Stimulated activated CD4-positive, alpha-beta T cell treated with anti-CD3 and anti-CD28 coated beads, Interleukin-2, amount 100 ng/mL, for 4 hours (primary cell): ENCODE results near the gene NPIPA1.
A peak's percentile ranks its signal among the peaks of the same experiment; 100 is the strongest.
"Not testable (repeated sequence)": the region's sequence is repeated elsewhere in the genome, so short reads cannot be mapped to it uniquely, and the experiment has no call there.

Experiments used
- DNase-seq: peaks from one replicate; pipeline ENCODE4 v3.0.0-alpha.2; 2020; ENCODE audit warnings: low read depth

The NPIPA1 gene

DNA sequence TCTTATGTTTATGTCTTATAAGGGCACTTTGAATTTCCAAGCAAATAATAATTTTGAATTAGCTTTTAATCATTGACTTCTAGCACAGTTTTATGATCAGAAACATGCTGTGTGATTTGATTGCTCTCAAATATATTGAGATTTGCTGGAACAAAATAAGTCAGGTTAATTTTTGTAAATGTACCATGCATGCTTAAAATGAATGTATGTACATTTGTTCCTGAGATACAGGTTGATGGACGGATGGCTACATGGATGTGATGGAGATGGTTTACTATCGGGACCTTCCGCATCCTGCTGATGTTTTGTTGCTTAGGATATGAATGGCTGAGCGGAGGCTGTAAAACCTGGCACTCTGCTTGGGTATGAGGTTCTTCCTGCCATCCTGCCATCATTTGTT, at the start of gene NPIPA1:
TSS of gene NPIPA1 (plus strand) at position 301 of the 400 bp plus-strand sequence. CDS start at position 301, 0 bp downstream.
- not testable (repeated sequence) for DNase-seq

DNA sequence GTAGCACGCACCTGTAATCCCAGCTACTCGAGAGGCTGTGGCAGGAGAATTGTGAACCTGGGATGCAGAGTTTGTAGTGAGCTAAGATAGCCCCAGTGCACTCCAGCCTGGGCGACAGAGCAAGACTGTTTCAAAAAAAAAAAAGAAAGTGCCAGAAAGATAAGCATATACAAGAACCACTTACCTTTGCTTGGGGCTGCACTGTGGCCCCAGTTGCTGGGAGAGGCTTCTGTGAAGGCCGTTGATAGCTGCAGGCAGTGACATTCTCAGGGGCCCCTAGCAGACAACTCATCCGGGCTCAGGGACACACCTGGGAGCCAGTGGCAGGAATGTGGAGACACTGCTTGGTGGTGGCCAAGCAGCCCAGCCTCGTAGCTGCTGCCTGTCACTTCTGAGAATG, 45.1 kb upstream of the NPIPA1 start:
- not testable (repeated sequence) for DNase-seq

DNA sequence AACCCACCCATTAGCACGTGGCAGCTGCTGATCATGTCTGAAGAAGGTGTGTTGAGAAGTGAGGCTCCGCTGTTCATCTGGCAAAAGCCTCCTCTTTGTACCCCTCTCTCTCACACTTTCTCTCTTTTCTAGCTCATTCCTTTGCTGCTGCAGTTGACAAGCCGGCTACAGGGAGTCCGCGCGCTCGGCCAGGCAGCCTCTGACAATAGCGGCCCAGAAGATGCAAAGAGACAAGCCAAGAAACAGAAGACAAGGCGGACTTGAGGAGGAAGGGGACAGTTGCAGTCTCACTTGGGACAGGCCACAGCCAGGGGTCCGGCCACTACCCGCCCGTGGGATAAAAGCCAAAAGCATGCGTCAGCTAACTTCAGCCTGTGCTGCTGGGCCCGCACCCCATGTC, 41.9 kb upstream of the NPIPA1 start:
- DNase-seq: not testable (repeated sequence)

DNA sequence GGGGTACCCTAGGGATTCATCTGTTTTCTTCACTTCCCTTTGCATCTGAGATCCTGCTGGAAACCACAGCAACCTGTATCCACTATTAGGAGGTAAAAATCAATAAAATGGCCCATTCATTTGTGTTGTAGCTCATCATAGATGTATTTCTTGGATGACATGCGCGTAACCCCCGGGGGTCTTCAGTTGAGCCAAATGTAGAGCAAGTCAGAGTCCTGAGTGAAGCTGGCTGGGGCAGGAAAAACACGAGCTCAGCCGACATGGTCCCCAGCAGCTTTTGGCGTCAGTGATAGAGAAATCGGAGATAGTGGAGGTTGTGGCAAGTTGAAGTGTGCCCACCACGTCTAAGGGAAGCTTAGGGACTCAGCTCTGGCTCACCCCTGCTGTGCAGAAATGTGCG, 41.2 kb upstream of the NPIPA1 start:
- DNase-seq: not testable (repeated sequence)

DNA sequence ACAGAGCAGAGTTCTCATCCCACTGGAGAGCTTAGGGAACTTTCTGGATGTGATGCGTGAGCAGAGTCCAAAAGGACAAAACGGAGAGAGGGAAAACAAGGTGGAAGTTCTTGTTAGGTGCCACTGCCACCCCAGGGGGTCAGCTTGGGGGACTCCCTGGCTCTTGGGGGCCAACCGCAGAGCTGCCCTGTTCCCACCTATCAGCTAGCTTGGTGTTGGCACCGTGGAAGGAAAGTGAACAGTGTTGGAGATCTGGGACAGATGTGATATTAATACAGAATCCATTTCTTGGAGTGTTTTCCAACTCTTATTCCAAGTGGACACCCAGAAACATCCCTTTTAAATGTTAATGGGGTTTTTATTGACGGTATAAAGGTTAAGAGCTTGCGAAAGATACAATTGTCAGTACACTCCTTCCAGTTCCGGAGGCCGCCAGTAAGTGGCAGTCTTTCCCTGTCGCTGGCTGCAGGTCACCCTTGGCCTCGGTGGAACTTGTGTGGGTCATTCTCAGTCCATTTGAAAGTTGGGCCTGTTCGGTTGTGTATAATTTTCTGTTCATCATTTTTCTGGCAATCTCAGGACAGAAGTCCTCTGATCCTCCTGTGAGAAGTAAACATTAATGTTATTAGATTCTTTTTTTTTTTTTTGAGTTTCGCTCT, 40.1 kb upstream of the NPIPA1 start:
- DNase-seq: not testable (repeated sequence)

DNA sequence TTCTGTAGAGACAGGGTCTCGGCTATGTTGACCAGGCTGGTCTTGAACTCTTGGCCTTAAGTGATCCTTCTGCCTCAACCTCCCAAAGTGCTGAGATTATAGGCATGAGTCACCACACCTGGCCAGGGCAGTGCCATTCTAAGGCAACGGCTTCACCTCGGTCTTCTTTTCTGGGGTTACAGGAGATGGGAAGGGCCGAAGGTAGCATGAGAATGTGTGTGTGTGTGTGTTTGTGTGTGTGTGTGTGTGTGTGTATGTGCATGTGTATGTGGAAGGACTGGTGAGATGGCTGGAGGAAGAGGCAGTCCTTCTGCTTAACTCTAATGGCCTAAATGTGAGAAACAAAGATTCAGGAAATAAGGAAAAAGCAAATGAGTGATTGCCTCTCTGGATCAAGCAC, 39.1 kb upstream of the NPIPA1 start:
- not testable (repeated sequence) for DNase-seq

DNA sequence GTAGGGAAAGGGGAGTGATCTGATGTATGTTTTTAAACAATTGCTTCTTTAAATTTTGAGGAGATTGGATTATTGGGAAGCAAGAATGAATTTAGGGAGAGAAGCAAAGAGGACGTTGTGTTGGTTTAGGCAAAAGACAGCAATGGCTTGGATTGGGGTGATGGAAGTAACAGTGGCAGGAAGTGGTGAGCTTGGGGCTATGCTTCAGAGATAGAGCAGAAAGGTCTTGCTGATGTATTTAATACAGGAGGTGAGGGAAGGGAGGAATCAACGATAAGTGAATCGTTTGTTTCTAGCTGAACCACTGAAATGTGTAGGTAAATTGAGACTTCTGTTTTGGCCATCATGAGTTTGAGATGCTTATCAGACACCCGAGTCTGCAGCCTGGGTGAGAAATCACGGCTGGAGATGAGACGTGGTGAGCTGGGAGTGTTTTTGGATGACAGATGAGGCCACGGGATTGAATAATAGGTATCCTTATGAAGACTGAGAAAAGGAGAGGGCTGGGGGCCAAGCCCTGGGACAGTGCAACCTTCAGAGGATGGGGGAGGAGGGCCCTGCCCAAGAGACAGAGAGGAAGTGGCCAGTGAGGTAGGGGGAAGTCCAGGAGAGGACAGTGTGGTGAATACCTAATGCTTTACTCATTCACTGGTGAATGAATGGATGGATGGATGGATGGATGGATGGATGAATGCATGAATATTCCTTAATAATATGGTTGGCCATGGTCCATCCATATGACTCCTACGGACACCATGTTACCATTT, 33.9 kb upstream of the NPIPA1 start:
- not testable (repeated sequence) for DNase-seq

DNA sequence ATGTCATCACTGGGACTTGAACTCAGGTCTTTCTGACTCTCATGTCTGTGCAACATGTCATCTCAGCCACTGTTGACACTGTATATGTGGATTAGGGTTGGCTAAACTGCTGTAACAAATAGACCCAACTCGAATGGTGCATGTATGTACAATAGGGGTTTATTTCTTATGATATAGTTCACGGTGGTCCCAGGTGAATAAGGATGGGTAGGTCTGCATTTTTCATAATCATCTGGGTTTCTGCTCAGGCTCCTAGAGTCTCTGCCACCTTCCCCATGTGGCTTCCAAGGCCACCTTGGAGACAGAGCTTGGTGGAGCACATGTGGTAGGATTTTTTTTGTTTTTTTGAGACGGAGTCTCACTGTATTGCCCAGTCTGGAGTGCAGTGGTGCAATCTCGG, 27.5 kb upstream of the NPIPA1 start:
- DNase-seq: not testable (repeated sequence)

DNA sequence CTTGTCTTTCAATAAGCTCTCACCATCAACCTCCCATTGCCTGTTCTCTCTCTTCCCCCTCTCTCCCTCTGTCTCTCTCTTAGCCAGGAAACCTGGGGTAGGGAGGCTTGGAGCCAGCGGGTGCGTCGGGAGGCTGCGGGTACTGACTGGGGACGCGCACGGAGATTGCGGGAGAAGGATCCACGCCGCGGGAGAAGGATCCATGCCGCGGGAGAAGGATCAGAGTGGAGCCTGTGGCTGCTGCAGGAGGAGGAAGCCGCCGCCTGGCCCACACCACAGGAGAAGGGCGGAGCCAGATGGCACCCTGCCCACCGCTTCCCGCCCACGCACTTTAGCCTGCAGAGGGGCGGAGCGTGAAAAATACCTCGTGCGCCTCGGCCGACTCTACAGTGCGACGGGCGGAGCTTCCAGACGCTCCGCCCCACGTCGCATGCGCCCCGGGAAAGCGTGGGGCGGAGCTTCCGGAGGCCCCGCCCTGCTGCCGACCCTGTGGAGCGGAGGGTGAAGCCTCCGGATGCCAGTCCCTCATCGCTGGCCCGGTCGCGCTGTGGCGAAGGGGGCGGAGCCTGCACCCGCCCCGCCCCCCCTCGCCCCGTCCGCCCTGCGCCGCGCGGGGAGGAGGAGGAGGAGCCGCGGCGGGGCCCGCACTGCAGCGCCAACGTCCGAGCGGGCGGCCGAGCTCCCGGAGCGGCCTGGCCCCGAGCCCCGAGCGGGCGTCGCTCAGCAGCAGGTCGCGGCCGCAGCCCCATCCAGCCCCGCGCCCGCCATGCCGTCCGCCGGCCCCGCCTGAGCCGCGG, 26.2 kb upstream of the NPIPA1 start:
- DNase-seq: not testable (repeated sequence)

DNA sequence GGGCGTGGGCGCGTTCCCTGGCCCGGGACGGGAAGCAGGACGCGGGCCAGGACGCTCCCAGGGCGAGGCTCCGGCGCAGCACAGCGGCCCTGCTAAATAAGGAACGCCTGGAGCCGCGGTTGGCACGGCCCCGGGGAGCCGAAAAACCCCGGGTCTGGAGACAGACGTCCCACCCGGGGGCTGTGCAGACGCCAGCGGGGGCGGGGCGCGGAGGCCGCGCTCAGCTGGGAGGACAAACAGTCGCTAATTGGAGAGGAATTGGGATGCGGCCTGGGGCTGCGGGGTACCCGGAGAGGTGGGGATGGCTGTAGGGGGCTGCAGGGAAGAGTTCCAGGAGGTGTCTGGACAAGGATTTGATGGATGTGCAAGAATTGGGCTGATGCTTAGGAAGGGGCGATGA, 25.3 kb upstream of the NPIPA1 start:
- DNase-seq: peak; percentile 21

DNA sequence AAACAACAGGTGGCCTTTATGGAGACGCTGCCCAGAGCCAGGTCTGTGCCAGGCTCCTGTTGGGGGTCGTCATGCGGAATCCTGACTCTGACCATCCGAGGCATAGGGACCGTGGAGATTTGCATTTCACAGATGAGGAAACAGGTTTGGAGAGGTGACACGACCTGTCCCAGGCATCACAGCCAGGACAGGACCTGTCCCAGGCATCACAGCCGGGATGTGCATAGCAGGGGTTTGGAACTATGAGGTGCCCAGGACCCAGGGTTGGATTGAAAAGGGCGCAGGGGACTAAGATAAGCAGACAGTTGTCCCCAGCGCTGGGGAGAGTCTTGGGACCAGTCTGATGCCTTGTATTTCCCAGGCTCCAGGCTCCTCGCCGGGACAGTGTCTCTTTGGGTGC, 24.7 kb upstream of the NPIPA1 start:
- not testable (repeated sequence) for DNase-seq

DNA sequence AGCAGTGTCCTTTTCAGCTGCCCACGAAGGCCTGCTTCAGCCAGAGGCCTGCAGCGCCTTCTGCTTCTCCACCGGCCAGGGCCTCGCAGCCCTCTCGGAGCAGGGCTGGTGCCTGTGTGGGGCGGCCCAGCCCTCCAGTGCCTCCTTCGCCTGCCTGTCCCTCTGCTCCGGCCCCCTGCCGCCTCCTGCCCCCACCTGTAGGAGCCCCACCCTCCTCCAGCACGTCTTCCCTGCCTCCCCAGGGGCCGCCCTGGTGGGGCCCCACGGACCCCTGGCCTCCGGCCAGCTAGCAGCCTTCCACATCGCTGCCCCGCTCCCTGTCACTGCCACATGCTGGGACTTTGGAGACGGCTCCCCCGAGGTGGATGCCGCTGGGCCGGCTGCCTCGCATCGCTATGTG, 18.7 kb upstream of the NPIPA1 start:
- not testable (repeated sequence) for DNase-seq

DNA sequence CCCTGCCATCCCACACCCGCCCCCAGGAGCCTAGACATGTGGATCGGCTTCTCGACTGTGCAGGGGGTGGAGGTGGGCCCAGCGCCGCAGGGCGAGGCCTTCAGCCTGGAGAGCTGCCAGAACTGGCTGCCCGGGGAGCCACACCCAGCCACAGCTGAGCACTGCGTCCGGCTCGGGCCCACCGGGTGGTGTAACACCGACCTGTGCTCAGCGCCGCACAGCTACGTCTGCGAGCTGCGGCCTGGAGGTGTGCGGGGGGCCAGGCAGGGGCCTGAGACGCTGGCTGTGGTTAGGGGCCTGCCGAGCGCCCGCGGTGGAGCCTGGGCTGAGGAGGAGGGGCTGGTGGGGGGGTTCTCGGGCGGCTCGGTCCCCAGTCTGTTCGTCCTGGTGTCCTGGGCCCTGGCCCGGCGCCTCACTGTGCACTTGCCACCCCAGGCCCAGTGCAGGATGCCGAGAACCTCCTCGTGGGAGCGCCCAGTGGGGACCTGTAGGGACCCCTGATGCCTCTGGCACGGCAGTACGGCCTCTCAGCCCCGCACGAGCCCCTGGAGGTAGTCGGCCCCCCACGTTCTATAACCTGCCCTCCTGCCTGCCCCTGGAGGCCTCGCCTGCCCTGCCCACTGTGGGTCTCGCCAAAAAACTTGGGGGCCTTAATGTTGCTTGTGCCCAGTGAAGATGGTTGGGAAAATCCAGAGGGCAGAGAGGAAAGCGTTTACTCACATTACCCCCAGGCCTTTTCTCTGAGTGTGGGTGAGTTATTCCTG, 17.2 kb upstream of the NPIPA1 start:
- not testable (repeated sequence) for DNase-seq

DNA sequence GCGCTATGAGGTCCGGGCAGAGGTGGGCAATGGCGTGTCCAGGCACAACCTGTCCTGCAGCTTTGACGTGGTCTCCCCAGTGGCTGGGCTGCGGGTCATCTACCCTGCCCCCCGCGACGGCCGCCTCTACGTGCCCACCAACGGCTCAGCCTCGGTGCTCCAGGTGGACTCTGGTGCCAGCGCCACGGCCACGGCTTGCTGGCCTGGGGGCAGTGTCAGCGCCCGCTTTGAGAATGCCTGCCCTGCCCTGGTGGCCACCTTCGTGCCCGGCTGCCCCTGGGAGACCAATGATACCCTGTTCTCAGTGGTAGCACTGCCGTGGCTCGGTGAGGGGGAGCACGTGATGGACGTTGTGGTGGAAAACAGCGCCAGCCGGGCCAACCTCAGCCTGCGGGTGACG, 15.0 kb upstream of the NPIPA1 start:
- not testable (repeated sequence) for DNase-seq

DNA sequence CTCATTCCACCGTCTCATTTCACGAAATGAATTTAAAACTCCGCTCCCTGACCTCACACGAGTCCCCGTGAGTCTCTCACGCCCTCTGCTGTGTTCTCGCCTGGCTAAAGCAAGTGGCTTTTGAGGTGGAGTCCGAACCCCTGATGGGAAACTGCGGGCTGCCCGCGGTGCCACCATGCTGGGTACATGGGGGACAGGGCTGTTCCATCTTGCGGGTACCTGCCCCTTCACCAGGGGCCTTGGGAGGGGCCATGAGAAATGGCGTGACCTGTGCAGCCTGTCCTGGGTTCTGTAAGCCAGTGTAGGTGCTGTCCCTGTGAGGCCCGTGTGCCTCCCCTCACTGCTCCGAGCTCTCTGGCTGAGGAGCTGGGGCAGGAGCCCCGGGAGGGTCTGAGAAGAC, 14.3 kb upstream of the NPIPA1 start:
- not testable (repeated sequence) for DNase-seq

DNA sequence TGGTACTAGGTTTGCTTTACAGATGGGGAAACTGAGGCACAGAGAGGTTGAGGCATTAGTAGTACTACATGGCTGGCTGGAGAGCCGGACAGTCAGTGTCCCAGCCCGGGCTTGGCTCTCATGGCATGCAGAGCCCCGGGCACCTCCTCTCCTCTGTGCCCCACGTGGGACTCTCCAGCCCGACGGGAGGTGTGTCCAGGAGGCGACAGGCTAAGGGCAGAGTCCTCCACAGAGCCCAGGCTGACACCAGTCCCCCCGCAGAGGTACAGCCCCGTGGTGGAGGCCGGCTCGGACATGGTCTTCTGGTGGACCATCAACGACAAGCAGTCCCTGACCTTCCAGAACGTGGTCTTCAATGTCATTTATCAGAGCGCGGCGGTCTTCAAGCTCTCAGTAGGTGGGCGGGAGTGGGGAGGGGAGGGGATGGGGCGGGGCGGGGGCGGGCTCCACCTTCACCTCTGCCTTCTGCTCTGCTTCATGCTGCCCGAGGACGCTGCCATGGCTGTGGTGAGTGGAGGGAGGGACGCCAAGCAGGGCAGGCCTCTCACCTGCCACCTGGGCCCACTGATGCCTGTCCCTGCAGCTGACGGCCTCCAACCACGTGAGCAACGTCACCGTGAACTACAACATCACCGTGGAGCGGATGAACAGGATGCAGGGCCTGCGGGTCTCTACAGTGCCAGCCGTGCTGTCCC, 13.7 kb upstream of the NPIPA1 start:
- not testable (repeated sequence) for DNase-seq

DNA sequence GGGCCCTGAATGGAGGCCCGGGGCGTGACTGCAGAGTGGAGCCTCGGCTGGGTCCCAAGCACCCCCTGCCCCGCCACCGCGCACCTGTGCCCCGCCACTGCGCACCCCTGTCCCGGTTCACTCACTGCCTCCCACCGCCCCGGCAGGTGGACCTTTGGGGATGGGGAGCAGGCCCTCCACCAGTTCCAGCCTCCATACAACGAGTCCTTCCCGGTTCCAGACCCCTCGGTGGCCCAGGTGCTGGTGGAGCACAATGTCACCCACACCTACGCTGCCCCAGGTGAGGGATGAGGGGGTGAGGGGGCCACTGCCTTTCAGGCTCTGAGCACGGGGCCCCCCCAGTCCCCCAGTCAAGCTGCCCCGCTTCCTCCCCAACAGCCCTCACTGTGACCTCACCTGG, 12.9 kb upstream of the NPIPA1 start:
- not testable (repeated sequence) for DNase-seq

DNA sequence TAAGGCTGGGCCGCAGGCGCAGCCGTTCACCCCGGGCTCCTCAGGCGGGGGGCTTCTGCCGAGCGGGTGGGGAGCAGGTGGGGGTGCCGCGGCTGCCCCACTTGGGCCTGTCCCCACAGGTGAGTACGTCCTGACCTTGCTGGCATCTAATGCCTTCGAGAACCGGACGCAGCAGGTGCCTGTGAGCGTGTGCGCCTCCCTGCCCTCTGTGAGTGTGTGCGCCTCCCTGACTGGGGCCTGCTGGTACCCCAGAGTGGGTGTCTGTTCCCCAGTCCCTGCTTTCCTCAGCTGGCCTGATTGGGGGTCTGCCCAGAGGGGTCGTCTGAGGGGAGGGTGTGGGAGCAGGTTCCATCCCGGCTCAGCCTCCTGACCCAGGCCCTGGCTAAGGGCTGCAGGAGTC, 12.3 kb upstream of the NPIPA1 start:
- DNase-seq: not testable (repeated sequence)

DNA sequence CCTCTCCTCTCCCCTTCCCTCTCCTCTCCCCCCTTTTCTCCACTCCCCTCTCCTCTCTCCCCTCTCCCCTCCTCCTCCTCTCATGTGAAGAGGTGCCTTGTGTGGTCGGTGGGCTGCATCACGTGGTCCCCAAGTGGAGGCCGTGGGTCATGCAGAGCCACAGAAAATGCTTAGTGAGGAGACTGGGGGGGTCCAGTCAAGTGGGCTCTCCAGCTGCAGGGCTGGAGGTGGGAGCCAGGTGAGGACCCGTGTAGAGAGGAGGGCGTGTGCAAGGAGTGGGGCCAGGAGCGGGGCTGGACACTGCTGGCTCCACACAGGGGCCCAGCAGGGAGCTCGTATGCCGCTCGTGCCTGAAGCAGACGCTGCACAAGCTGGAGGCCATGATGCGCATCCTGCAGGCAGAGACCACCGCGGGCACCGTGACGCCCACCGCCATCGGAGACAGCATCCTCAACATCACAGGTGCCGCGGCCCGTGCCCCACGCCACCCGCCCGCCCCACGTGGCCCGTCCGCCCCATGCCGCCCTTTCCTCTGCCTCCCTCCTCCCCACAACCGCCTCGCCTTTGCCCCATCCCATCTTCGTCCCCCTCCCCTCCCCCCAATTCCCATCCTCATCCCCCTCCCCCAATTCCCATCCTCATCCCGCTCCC, 9.1 kb upstream of the NPIPA1 start:
- not testable (repeated sequence) for DNase-seq

DNA sequence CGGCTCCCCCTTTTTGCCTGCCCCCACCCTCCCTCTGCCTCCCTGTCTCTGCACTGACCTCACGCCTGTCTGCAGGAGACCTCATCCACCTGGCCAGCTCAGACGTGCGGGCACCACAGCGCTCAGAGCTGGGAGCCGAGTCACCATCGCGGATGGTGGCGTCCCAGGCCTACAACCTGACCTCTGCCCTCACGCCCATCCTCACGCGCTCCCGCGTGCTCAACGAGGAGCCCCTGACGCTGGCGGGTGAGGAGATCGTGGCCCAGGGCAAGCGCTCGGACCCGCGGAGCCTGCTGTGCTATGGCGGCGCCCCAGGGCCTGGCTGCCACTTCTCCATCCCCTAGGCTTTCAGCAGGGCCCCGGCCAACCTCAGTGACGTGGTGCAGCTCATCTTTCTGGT, 8.1 kb upstream of the NPIPA1 start:
- not testable (repeated sequence) for DNase-seq

DNA sequence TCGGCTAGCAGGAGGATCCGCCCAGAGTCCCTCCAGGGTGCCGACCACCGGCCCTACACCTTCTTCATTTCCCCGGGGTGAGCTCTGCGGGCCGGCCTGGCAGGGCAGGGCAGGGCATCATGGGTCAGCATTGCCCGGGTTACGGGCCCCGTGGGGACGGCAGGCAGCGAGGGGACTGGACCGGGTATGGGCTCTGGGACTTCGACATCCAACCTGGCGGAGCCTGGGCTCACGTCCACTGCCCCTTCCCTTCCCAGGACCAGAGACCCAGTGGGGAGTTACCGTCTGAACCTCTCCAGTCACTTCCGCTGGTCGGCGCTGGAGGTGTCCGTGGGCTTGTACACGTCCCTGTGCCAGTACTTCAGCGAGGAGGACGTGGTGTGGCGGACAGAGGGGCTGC, 7.0 kb upstream of the NPIPA1 start:
- DNase-seq: not testable (repeated sequence)
